Measurements from ENCODE around the gene NOL4L.

Gene NOL4L

GRCh38 chr20:32444474-32445220 is 140.5 kb downstream of the NOL4L start:
- DNase-seq (ENCODE audit: low read depth), result no peak

- DNase-seq (ENCODE audit: low read depth), result no peak
These were observed 141.7 kb downstream of the NOL4L start for GRCh38 chr20:32443386-32443974.

GRCh38 chr20:32442630-32443373 is 142.3 kb downstream of the NOL4L start:
- DNase-seq (ENCODE audit: low read depth), result no peak

- DNase-seq (ENCODE audit: low read depth), result no peak
These were observed 143.5 kb downstream of the NOL4L start for GRCh38 chr20:32441638-32442037.

GRCh38 chr20:32440758-32441078 is 144.4 kb downstream of the NOL4L start:
- no peak for DNase-seq (ENCODE audit: low read depth)

GRCh38 chr20:32440069-32440757 is 144.9 kb downstream of the NOL4L start:
- DNase-seq (ENCODE audit: low read depth), result no peak

GRCh38 chr20:32439132-32439829 is 145.9 kb downstream of the NOL4L start:
- peak; percentile 21 for DNase-seq (ENCODE audit: low read depth)

- no peak for DNase-seq (ENCODE audit: low read depth)
These were observed 146.7 kb downstream of the NOL4L start for GRCh38 chr20:32438331-32438858.

- no peak for DNase-seq (ENCODE audit: low read depth)
These were observed 147.6 kb downstream of the NOL4L start for GRCh38 chr20:32437391-32438074.

- no peak for DNase-seq (ENCODE audit: low read depth)
These were observed 148.2 kb downstream of the NOL4L start for GRCh38 chr20:32436968-32437367.

GRCh38 chr20:32436142-32436861 is 148.8 kb downstream of the NOL4L start:
- no peak for DNase-seq (ENCODE audit: low read depth)

- no peak for DNase-seq (ENCODE audit: low read depth)
These were observed 149.6 kb downstream of the NOL4L start for GRCh38 chr20:32435449-32436107.

GRCh38 chr20:32434434-32434833 is 150.7 kb downstream of the NOL4L start:
- DNase-seq (ENCODE audit: low read depth), result no peak

- DNase-seq (ENCODE audit: low read depth), result no peak
These were observed 151.7 kb downstream of the NOL4L start for GRCh38 chr20:32433311-32434021.

GRCh38 chr20:32432277-32432676 is 152.9 kb downstream of the NOL4L start:
- DNase-seq (ENCODE audit: low read depth), result no peak

- no peak for DNase-seq (ENCODE audit: low read depth)
These were observed 153.7 kb downstream of the NOL4L start for GRCh38 chr20:32431457-32431856.

- no peak for DNase-seq (ENCODE audit: low read depth)
These were observed 155.3 kb downstream of the NOL4L start for GRCh38 chr20:32429745-32430360.

- DNase-seq (ENCODE audit: low read depth), result no peak
These were observed 155.8 kb downstream of the NOL4L start for GRCh38 chr20:32429343-32429742.

- no peak for DNase-seq (ENCODE audit: low read depth)
These were observed 157.1 kb downstream of the NOL4L start for GRCh38 chr20:32427996-32428395.
